Epithelial cell of esophagus (primary cell): ENCODE results near the gene HOXA11.

Experiments
- DNase-seq: peaks from one replicate; pipeline ENCODE4 v3.0.0; 2010; ENCODE audit warnings: low read depth
- H3K4me3 ChIP-seq: 2 replicates; pipeline ENCODE4 v1.5.1; 2011; ENCODE audit warnings: mild to moderate bottlenecking, low read length, control low read depth
- CTCF ChIP-seq: IDR thresholded peaks from 2 replicates; pipeline ENCODE4 v1.5.1; 2011; ENCODE audit warnings: low read depth, mild to moderate bottlenecking, low read length, control low read depth, inconsistent platforms; ENCODE audit not compliant: insufficient read depth; ENCODE audit errors: missing control alignments

Gene HOXA11

GRCh38 chr7:27219821-27220220 is 34.8 kb upstream of the HOXA11 start:
- H3K4me3 ChIP-seq: no peak overlapping the region
- no peak for DNase-seq
- no peak for TF ChIP-seq CTCF

GRCh38 chr7:27217951-27218350 is 32.9 kb upstream of the HOXA11 start:
- no peak for TF ChIP-seq CTCF
- DNase-seq: no peak
- H3K4me3 ChIP-seq: no peak overlapping the region

- no peak for TF ChIP-seq CTCF
- no peak for DNase-seq
- H3K4me3 ChIP-seq: no peak overlapping the region
These were observed 30.3 kb upstream of the HOXA11 start for GRCh38 chr7:27215356-27215755.

GRCh38 chr7:27214239-27214950 is 29.4 kb upstream of the HOXA11 start:
- TF ChIP-seq CTCF: no peak
- H3K4me3 ChIP-seq: no peak overlapping the region
- DNase-seq: no peak

GRCh38 chr7:27213433-27214238 is 28.6 kb upstream of the HOXA11 start:
- no peak for DNase-seq
- H3K4me3 ChIP-seq: no peak overlapping the region
- TF ChIP-seq CTCF: no peak

DNA sequence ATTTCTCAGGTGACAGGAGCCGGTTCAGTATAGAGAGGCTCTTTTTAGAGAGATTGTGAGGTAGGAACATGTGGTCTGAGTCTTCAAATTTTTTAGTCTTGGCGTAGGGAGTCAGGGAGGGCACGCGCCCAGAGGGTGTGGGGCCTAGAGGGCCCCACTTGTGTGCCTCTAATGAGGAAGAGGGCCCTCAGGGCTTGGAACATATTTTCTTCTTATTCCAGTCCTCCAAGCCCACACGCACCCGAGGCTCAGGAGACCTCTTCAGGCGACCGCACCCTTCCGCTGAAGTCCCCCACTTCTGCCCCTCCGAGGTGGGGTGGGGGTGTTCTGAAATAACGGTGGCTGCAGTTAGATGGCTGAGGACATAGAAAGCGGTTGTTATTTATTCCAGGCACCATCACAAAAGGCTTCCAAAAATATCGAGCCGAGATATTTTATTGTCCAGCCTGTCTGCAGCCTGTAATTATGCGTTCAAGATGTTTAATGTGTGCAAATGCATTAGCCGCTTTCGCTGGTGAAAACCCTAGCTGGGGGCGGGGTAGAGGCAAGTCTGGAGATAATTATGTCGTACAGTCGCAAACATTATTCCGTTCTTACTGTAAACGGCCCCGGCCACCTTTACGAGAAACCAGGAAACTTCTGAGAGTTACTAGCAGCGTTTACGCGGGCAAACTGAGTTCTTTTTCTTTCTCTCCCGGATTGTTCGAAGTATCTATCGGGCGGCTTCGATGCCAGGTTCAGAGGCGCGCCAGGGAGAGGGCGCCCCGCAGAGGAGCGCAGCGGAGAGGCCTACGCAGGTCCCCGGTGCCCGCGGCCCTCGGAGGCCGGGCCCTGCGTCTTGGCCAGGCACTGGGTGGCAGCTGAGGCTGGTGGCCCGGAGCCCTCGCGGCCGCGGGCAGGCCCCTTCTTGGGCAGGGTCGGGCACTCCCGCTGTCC is 27.7 kb upstream of the HOXA11 start:
- no peak overlapping the region for H3K4me3 ChIP-seq
- no peak for DNase-seq
- TF ChIP-seq CTCF: no peak
